ENCODE measurements around the gene LMO1. TPM values are rescaled to one million over a fixed set of nuclear protein-coding genes. Genes with fewer than 3 reads are reported as not detected.

The LMO1 gene
- total RNA-seq: 0.43 and 0.84 TPM in 2 replicates
- long read RNA-seq: 0 reads

DNA sequence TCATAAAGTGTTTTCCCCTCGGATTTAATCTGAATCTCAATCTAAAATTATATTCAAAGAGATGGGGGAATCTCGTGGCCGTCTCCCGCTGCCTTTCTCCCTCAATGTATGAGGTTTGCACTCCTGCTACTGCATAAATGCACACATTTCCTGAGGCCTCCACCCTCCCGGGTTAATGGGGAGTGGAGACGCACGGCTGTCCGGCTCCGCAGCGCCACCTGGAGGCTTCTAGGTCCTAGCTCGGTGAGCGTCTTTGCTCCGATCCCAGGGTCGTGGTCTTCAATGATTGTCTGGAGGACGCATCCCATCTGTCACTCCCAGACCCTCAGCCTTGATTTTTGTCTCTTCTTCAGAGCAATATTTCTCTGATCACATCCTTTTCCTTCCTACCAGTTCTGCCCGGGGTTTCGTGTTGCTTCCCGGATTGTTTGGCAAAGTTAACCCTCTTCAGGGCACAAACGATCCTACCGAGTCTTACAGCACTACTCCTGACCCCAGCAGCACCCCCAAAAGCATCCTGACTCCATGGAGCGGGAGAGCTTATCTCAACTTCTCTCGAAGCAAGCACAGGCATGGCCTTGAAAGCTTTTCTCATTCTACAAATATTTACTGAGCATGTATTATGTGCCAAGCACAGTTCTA is at the start of gene LMO1:
Gene LMO1, minus strand, starts transcription at position 110 of the 642 bp plus-strand sequence. CDS start 516 bp downstream, outside the sequence.
- Mint-ChIP-seq H3K4me3 (ENCODE audit: low read depth) (peak within 1 kb of the TSS; percentile 67), H3K36me3 (ENCODE audit: insufficient read depth) (no peaks in the 10 kb centered on the region), H3K27ac (peak within 1 kb of the TSS; percentile 83), H3K27me3 (peaks cover 83% of the 10 kb centered on the region), H3K4me1 (ENCODE audit: low read depth) (peaks cover 2% of the 10 kb centered on the region), H3K9me3 (ENCODE audit: low read depth) (no peaks in the 10 kb centered on the region)
- TF ChIP-seq, protein P1, sequence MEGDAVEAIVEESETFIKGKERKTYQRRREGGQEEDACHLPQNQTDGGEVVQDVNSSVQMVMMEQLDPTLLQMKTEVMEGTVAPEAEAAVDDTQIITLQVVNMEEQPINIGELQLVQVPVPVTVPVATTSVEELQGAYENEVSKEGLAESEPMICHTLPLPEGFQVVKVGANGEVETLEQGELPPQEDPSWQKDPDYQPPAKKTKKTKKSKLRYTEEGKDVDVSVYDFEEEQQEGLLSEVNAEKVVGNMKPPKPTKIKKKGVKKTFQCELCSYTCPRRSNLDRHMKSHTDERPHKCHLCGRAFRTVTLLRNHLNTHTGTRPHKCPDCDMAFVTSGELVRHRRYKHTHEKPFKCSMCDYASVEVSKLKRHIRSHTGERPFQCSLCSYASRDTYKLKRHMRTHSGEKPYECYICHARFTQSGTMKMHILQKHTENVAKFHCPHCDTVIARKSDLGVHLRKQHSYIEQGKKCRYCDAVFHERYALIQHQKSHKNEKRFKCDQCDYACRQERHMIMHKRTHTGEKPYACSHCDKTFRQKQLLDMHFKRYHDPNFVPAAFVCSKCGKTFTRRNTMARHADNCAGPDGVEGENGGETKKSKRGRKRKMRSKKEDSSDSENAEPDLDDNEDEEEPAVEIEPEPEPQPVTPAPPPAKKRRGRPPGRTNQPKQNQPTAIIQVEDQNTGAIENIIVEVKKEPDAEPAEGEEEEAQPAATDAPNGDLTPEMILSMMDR (IDR thresholded peaks at IDR 0.05; ENCODE audit: unreplicated experiment): peak; percentile 84
- peak; percentile 79 for DNase-seq (ENCODE audit: low spot score, unreplicated experiment)

DNA sequence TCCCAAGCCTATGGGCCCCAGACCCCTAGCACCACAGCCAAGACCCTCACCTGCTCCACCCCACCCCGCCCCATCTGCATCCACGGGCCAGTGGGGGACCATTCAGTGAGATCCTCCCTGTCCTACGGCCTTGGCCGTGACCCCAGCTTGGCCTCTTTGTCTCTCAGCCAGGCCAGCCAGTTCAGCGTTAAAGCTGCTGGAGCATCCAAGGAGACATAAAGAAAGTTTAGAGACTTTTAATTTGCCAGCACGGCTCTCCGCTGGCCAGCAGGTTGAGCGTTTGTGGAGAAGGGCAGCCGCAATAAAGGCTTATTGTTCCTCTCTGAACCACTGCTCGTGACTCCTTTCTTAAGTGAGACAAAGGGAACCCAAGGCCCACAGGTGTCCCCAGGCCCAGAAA is 49.3 kb upstream of the LMO1 start:
- Mint-ChIP-seq H3K4me3 (ENCODE audit: low read depth) (no peak overlapping the region), H3K4me1 (ENCODE audit: low read depth) (no peaks in the 10 kb centered on the region), H3K9me3 (ENCODE audit: low read depth) (no peaks in the 10 kb centered on the region), H3K36me3 (ENCODE audit: insufficient read depth) (no peaks in the 10 kb centered on the region), H3K27me3 (peaks cover 22% of the 10 kb centered on the region), H3K27ac (no peak overlapping the region)
- TF ChIP-seq, protein P1 (IDR thresholded peaks at IDR 0.05; ENCODE audit: unreplicated experiment): no peak
- DNase-seq (ENCODE audit: low spot score, unreplicated experiment): no peak

DNA sequence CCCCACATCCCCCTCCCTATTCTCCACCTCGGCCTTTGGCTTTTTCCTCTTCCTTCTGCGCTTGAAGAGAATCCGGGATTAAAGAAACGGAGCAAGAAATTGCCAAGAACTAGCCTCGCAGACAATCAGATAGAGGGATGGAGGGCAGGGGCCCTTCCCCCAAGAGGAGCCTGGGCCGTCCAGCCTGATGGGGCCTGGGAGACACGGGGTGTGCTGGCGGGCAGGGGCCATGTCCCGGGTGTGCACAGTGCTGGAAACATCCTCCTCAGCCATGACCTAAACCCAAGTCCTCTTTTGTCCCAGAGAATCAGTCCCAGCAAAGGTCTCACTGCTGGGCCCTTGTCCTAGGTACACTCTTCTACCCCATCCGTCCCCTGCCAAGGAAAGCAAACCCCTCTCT is 47.7 kb upstream of the LMO1 start:
- H3K27me3 Mint-ChIP-seq: peaks cover 11% of the 10 kb centered on the region
- TF ChIP-seq, protein P1 (IDR thresholded peaks at IDR 0.05; ENCODE audit: unreplicated experiment): no peak
- no peak overlapping the region for H3K27ac Mint-ChIP-seq
- DNase-seq (ENCODE audit: low spot score, unreplicated experiment): no peak
- H3K36me3 Mint-ChIP-seq (ENCODE audit: insufficient read depth): no peaks in the 10 kb centered on the region
- H3K9me3 Mint-ChIP-seq (ENCODE audit: low read depth): no peaks in the 10 kb centered on the region
- H3K4me3 Mint-ChIP-seq (ENCODE audit: low read depth): no peak overlapping the region
- no peaks in the 10 kb centered on the region for H3K4me1 Mint-ChIP-seq (ENCODE audit: low read depth)

DNA sequence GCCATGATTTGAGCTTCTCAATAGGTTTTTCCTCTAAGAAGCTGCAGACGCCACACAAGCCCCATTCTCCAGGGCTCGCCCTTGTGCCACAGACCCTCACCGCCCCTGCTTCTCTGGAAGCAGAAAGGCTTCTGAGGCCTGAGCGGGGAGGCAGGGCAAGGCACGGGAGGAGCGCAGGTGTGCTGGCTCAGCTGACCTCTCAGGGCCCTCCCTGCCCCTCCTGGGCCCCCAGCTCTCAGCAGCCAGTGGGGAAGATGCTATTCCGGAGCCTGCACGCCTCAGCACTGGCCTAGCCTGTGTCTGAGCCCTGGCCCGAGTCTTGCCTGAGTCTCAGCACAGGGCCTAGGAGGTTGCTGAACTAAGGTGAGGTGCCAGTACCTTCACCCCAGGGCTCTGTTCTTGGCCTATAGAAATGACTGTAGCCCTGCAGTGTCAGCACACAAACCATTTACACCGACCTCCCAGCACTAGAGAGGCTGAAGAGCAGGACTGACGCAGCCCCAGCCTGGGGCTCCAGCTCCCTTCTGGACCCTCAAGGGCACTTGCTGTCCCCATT is 47.1 kb upstream of the LMO1 start:
- Mint-ChIP-seq H3K27ac (no peak overlapping the region), H3K27me3 (peaks cover 11% of the 10 kb centered on the region), H3K4me3 (ENCODE audit: low read depth) (no peak overlapping the region), H3K4me1 (ENCODE audit: low read depth) (no peaks in the 10 kb centered on the region), H3K36me3 (ENCODE audit: insufficient read depth) (no peaks in the 10 kb centered on the region), H3K9me3 (ENCODE audit: low read depth) (no peaks in the 10 kb centered on the region)
- no peak for DNase-seq (ENCODE audit: low spot score, unreplicated experiment)
- TF ChIP-seq, protein P1 (IDR thresholded peaks at IDR 0.05; ENCODE audit: unreplicated experiment): no peak

DNA sequence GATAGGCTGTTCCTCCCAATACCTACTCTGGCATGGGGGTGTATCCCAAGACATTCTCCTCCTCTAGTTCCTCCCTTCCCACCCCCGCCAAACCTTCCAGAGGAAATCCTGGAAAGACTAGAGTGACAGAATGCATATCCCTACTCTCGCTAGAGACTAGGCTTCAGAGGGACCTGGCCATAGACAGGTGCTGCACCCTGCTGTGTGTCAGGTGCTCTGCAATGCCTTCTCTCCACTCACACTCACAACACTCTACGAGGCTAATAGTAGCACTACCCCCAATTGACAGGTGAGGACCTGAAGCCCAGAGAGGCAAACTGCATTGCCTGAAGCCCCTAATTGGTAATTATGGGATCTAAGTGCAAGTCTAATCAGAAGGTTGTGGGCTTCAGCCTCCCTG is 46.2 kb upstream of the LMO1 start:
- peaks cover 2% of the 10 kb centered on the region for H3K9me3 Mint-ChIP-seq (ENCODE audit: low read depth)
- no peak for DNase-seq (ENCODE audit: low spot score, unreplicated experiment)
- no peak overlapping the region for H3K4me3 Mint-ChIP-seq (ENCODE audit: low read depth)
- H3K36me3 Mint-ChIP-seq (ENCODE audit: insufficient read depth): no peaks in the 10 kb centered on the region
- no peaks in the 10 kb centered on the region for H3K4me1 Mint-ChIP-seq (ENCODE audit: low read depth)
- H3K27me3 Mint-ChIP-seq: peaks cover 11% of the 10 kb centered on the region
- peak overlapping the region; percentile 78 for H3K27ac Mint-ChIP-seq
- TF ChIP-seq, protein P1 (IDR thresholded peaks at IDR 0.05; ENCODE audit: unreplicated experiment): peak; percentile 57

Data from progenitor cell of endocrine pancreas (in vitro differentiated cells).